ENCODE measurements around the gene FGG. TPM values are rescaled to one million over a fixed set of nuclear protein-coding genes. Genes with fewer than 3 reads are reported as not detected.

The FGG gene
- 1.6 TPM for polyA plus RNA-seq (2012; ENCODE audit: insufficient read depth, insufficient read length, low read depth)

- TF ChIP-seq, protein P1, sequence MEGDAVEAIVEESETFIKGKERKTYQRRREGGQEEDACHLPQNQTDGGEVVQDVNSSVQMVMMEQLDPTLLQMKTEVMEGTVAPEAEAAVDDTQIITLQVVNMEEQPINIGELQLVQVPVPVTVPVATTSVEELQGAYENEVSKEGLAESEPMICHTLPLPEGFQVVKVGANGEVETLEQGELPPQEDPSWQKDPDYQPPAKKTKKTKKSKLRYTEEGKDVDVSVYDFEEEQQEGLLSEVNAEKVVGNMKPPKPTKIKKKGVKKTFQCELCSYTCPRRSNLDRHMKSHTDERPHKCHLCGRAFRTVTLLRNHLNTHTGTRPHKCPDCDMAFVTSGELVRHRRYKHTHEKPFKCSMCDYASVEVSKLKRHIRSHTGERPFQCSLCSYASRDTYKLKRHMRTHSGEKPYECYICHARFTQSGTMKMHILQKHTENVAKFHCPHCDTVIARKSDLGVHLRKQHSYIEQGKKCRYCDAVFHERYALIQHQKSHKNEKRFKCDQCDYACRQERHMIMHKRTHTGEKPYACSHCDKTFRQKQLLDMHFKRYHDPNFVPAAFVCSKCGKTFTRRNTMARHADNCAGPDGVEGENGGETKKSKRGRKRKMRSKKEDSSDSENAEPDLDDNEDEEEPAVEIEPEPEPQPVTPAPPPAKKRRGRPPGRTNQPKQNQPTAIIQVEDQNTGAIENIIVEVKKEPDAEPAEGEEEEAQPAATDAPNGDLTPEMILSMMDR (IDR thresholded peaks at IDR 0.05; ENCODE audit: low read depth, low read length), result no peak
- H3K4me3 ChIP-seq (ENCODE audit: low read depth, low read length), result no peak within 1 kb of the TSS
- no peaks in the 10 kb centered on the region for H3K27me3 ChIP-seq
- no peak for DNase-seq
- H3K36me3 ChIP-seq, result no peaks in the 10 kb centered on the region; the same call in 1 of the 2 replicates
- no peaks in the 10 kb centered on the region for H3K9me3 ChIP-seq
- H3K4me1 ChIP-seq, result no peaks in the 10 kb centered on the region
Measured at GRCh38 chr4:154612472-154613414, at the start of gene FGG. TSS of gene FGG (minus strand) at chr4:154612656. CDS start at chr4:154612609, 47 bp downstream.

- TF ChIP-seq, protein P1 (IDR thresholded peaks at IDR 0.05; ENCODE audit: low read depth, low read length), result no peak
- peaks cover 5% of the 10 kb centered on the region for H3K27me3 ChIP-seq
- no peaks in the 10 kb centered on the region for H3K4me1 ChIP-seq
- no peak for DNase-seq
- no peaks in the 10 kb centered on the region for H3K36me3 ChIP-seq
- H3K9me3 ChIP-seq, result no peaks in the 10 kb centered on the region
- H3K4me3 ChIP-seq (ENCODE audit: low read depth, low read length), result no peak overlapping the region
Measured at GRCh38 chr4:154660052-154660451, 47.6 kb upstream of the FGG start.

- no peaks in the 10 kb centered on the region for H3K4me1 ChIP-seq
- H3K4me3 ChIP-seq (ENCODE audit: low read depth, low read length), result peak overlapping the region; percentile 12; the same call in 1 of the 2 replicates
- TF ChIP-seq, protein P1 (IDR thresholded peaks at IDR 0.05; ENCODE audit: low read depth, low read length), result no peak
- DNase-seq, result peak; percentile 9
- H3K36me3 ChIP-seq, result no peaks in the 10 kb centered on the region
- no peaks in the 10 kb centered on the region for H3K9me3 ChIP-seq
- peaks cover 5% of the 10 kb centered on the region for H3K27me3 ChIP-seq
Measured at GRCh38 chr4:154658680-154659405, 46.4 kb upstream of the FGG start.

DNA sequence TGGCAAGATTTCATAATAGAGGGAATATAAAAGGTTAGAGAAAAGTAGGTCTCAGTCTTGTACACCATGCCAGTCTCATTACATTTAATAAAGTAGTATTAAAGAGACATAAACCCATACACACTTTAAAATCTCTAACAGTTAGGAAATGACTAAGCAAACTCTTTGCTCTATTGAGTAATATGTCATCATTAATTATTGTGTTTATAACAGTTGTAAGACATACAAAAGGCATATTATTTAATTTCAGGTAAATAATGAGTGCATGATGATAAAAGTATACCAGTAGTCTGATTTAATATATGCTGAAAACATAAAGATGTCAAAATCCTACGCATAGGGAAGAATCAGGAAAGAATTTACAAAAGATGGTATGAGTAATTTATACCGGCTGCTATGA is 31.0 kb upstream of the FGG start:
- no peak for DNase-seq

GRCh38 chr4:154642373-154643009 is 30.0 kb upstream of the FGG start:
- Histone ChIP-seq H3K9me3 (no peaks in the 10 kb centered on the region), H3K36me3 (no peaks in the 10 kb centered on the region), H3K27me3 (no peaks in the 10 kb centered on the region), H3K4me3 (ENCODE audit: low read depth, low read length) (no peak overlapping the region), H3K4me1 (no peaks in the 10 kb centered on the region)
- no peak for DNase-seq
- TF ChIP-seq, protein P1 (IDR thresholded peaks at IDR 0.05; ENCODE audit: low read depth, low read length), result no peak

More for the DNA sequence above, 31.0 kb upstream of the FGG start:
- Histone ChIP-seq H3K27me3 (no peaks in the 10 kb centered on the region), H3K9me3 (no peaks in the 10 kb centered on the region), H3K4me1 (no peaks in the 10 kb centered on the region), H3K4me3 (ENCODE audit: low read depth, low read length) (no peak overlapping the region), H3K36me3 (no peaks in the 10 kb centered on the region)
- TF ChIP-seq, protein P1 (IDR thresholded peaks at IDR 0.05; ENCODE audit: low read depth, low read length), result no peak

All from BE2C (cell line).